ENCODE data around the gene CD300C.
"Not testable (repeated sequence)": the region's sequence is repeated elsewhere in the genome, so short reads cannot be mapped to it uniquely, and the experiment has no call there.

Gene CD300C

DNA sequence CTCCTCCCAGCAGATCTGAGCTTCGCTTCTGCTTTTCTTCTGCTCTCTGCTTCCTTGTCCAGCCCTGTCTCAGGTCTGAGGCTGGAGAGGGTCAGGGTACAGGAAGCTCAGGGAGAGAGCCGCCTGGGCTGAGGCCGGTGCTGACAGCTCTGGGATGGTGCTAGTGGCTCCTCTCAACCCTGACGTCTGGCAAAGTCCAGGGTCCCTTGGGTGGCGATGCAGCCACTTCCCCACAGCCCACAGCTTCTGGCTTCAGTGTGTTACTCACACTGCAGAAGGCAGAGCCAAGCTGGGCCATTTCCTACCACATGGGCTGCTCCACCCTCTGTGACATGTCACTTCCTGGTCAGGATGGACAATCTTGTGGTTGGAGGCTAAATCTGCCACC lies at the start of gene CD300C:
Gene CD300C (minus strand): TSS at position 273 of the 388 bp plus-strand sequence. CDS start 333 bp downstream, outside the sequence.
- no peak for DNase-seq

DNA sequence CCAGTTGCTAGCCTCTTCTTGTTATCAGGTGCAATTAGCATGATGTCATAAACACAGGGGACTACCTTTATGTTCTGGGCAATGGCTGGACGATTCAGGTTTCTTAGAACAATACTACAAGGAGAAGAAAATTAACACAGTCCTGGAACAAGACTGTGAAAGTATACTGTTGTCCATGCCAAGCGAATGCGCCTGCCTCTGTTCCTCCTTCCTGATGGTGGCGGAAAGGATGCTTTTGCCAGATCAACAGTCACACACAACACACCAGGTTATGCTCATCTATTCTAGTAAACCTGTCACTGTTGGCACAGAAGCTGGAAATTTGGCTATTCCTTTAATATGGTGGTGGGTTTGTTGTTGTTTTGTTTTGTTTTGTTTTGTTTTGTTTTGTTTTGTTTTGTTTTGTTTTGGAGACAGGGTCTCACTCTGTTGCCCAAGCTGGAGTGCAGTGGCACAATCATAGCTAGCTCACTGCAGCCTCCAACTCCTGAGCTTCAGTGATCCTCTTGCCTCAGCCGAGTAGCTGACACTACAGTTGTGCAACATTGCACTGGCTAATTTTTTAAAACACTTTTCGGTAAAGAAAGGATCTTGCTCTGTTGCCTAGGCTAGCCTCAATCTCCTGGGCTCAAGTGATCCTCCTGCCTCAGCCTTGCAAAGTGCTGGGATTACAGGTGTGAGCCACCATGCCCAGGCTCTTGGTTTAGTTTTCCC lies 49.3 kb upstream of the CD300C start:
- DNase-seq, result no peak

DNA sequence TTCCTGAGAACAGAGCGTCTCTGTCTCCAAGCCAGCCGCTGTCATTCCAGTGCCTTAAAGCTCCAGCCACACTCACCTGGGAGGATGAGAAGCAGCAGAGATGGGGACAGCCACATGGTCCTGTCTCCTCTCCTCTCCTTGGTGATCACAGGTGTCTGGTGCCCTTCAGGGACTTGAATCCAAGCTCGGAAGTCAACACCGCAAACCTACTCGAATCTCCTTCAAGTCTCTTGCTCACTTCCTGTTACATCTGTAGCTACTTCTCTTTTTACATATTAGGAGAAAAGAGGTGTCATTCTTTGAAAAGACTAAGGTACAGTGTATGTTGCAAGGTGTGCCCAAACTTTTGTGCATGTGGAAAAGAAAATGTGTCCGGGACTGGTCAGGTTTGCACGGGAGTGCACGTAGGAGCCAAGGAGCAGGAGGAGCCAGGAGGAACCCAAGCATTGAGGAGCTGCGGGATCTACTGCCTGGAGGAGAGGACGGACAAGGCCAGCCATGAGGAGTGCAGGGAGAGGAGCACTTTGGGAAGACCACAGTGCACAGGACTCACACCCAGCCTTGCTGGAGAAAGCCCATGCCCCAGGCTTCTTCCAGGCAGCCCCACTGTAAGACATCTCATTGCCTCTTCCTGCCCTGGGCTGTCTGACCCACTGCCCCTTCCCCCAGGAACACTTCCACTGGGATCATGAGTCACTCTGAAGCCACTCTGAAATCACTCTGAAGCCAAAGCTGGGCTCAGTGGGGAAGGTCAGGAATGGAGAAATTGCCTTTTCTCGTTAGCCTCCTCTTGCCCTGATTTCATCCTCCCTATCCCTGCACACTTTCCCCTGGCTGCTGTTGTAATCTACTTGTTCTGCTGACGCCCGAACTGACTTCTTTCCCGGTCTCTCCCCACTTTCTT lies 46.4 kb upstream of the CD300C start, which contains the start of gene CD300LD:
Gene CD300LD (minus strand): TSS at position 197 of the 904 bp plus-strand sequence. CDS start 81 bp downstream, at position 116.
- no peak for DNase-seq

DNA sequence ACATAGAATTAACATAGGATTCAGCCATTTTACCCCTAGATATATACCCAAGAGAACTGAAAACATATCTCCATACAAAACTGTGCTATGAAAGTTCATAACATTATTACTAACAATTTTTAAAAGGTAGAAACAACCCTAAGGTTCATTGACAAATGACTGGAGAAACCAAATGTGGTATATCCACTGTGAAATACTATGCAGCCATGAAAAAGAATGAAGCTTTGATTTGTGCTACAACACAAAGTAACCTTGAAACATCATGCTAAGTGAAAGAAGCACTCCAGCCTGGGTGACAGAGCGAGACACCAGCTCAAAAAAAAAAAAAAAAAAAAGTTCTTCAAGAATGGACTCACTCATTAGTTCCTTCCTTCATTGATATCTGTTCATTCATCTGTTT lies 45.6 kb upstream of the CD300C start:
- DNase-seq, result no peak

DNA sequence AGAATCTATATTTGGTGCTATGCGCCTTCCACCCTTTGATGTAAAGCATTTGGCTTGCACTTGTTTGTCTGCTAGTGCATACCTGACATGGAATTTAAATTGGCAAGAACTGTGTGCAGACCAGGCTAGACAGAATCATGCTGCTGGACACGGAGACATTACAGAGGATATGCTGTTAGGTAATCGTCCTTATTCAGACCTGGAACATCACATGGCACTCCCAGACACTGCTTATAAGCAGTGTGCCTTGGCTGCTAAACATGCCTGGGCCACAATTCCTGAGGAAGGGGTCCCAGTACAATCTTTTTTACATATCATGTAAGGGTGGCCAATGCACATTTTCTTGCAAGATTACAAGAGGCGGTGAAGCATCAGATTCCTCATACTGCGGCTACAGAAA lies 39.8 kb upstream of the CD300C start:
- DNase-seq, result no peak

DNA sequence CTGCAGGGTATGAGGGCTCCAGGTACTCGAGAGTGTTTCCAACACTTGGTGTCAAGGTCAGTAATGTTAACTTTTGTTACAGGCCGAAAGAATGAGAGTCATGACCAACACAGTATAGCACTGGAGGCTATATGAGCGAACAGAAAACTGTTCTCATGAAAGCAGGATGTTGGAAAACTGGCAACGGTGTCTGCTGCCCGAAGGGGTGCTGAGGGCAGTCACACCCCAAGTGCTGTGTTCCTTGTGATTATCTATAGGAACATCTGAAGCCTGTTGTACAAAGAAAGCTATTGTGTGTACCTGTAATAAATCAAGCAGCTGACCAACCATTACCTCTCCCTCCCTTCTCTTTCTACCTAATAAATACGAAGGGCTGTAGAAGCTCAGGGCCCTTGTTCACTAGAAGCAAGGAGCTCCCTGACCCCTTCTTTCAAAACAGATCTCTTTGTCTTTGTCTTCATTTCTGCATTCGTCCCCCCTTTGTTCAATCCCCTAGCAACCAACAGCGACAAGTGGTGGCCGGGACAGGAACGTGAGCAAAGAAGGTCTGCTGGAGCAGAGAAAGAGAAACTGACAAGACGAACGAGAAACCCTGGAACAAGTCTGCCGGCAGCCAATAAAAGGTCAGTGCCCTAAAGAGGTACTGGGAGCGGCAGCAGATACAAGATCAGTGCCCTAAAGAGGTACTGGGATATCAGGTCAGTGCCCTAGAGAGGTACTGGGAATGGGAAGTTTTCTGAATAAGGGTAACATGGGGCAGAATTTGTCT lies 38.6 kb upstream of the CD300C start:
- no peak for DNase-seq

DNA sequence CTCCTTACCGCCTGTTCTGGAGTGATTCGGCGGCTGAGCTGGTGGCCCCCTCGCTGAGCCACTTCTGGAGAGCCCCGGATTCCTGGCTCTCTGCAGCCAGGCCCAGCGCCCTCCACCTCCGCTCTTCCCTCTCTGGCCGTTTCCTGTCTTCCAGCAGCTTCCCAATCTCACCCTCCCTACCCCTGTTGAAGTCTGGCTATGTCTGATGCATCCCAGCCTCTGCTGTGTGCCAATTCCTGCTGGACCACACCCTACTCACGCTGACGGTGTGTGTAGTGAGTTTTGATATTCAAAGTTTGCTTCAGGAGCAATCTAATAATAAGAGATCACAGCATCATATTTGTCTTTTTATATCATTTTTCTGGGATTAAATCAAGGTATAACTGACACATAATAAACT lies 36.7 kb upstream of the CD300C start:
- no peak for DNase-seq

DNA sequence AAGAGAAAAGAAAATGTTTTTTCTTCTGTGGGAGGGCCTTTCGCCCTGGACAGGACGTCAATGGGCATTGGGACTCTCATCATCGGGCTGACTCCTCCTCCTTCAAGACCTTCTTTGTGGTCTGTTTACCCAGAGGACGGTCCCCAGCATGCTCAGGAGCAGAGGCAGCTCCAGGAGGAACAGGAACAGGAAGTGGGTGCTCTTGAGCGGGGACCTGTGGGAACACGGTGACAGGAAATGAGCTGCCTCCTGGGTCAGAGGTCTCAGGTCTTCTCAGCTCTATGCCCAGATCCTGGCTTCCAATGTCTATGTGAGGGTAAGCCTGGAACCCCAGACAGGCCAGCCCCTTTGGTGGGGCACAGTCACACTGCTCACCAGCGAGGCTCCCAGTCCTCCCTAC lies 34.0 kb upstream of the CD300C start:
- DNase-seq, result no peak

DNA sequence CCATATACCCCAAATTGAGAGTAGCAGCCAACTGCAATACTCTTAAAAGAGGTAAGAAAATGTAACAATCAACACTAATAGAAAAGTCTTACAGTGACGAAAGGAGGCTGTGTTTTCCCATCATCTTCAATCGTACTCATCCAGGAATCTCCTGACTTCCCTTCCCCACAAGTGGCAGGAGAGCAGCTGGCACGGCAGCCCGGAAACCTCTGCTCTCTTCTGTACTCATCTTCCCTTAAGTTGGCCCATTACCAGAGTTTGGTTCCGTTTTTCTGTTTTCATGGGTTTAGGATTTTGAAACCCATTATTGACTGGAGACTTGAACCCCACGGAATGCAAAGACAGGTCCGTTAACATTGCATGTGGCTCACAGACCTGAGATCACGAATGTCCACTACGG lies 33.1 kb upstream of the CD300C start:
- no peak for DNase-seq

DNA sequence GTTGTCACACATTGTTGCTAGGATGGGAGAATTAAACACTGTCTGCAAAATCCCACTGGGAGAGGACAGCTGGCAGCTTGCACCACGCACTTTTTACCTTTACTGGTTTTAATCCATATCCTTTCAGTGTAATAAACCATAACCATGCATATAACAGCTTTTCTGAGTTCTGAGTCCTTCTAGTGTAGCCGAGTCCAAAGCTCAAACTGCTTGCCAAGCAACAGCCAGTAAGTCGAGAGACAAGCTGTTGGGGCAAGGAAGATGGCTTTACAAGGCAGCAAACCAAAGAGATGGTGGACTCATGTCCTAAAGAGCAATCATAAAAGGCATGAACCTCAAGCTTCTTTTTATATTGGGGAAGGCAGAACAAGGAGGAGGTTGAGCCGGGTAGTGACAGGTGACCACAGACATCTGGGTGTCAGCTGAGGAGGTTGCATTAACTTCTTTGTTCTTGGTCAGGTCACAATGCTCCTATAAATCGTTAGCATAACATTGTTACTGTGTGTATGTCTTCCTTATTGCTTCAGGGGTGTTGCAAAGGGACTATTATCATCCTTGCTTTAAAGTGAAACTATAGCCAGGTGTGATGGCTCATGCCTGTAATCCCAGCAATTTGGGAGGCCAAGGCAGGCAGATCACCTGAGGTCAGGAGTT lies 28.7 kb upstream of the CD300C start:
- no peak for DNase-seq

DNA sequence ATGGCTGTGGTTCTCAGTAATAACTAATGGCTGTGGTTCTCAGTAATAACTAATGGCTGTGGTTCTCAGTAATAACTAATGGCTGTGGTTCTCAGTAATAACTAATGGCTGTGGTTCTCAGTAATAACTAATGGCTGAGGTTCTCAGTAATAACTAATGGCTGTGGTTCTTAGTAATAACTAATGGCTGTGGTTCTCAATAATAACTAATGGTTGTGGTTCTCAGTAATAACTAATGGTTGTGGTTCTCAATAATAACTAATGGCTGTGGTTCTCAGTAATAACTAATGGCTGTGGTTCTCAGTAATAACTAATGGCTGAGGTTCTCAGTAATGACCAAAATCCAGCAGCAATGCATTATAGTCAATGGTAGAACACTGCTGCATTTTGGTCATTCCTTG lies 27.7 kb upstream of the CD300C start:
- DNase-seq, result not testable (repeated sequence)

DNA sequence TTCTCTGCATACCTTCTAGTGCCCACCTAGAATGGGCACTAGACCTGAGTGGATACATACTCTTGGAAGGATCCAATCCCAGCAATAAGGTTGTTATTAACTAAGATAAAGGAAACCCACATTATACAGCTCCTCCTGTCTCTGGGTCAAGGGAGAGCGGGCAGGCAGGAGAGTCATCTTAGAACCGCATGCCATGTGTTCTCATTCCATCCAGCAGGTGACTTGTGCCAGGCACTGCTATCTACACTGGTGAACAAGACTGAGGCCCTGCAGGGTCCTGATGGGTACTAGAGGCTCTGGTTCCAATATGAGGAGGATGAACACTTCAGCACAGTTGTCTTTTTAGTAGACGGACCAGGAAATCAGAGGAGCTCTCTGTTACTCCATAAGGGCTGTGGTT lies 27.3 kb upstream of the CD300C start:
- no peak for DNase-seq

DNA sequence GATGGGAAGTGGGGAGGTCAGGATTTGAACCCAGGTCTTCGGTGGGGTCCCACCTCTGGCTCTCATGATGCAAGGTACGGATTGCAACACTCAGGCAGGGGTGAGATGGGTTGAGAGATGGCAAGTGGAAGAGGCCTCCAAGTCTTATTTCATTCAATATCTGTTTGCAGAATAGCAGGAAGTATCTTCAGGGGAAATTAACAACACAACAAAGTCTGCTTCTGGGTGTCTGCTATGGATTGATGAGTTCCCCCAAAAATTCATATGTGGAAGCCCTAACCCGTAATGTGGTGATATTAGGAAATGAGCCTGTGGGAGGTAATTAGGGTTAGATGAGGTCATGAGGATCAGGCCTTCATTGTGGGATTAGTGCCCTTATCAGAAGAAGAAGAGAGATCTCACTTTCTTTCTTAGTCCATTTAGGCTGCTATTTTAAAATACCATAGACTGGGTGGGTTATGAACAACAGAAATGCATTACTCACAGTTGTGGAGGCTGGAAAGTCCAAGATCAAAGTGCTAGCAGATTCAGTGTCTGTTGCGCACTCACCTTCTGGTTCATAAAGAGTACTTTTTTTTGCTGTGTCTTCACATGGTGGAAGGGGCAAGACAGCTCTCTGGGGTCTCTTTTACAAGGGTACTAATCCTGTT lies 25.8 kb upstream of the CD300C start:
- DNase-seq, result no peak

DNA sequence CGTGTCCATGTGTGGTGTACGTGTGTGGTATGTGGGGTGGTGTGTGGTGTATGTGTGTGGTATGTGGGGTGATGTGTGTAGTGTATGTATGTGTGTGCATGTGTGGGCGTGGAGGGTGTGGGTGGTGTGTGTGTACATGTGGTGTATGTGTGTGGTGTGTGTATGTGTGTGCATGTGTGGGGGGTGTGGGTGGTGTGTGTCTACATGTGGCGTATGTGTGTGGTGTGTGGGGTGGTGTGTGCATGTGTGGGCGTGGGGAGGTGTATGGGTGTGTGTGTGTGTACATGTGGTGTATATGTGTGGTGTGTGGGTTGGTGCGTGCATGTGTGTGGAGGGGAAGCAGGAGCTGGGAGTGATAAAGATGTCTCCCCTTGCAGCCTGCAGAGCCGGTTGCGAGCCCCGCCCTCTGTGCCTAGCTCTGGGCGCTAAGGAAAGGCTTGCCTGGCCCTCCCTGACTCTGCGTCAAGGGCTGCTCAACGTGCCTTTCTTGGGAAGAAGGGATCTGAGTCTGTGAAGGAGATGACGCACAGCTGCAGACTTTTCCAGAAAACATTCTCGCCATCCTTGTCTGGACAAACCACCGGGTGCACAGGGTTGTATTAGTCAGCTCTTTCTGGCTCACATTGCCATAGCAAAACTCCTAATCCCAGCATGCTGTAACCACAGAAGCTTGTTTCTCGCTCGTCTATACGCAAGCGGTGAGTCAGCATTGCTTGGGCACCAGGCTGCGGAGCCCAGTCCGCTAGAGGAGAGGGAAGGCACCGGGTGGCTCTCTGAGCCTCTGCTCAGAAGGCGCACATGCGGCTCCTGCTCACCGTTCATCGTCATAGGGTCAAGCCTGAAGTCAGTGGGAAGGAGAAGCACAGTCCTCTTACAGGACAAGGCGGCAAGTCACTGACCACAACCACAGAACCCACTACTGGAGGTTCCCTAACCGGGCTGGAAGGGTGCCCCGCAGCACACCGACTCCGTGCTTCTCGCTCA lies 23.4 kb upstream of the CD300C start:
- DNase-seq, result peak; percentile 67

DNA sequence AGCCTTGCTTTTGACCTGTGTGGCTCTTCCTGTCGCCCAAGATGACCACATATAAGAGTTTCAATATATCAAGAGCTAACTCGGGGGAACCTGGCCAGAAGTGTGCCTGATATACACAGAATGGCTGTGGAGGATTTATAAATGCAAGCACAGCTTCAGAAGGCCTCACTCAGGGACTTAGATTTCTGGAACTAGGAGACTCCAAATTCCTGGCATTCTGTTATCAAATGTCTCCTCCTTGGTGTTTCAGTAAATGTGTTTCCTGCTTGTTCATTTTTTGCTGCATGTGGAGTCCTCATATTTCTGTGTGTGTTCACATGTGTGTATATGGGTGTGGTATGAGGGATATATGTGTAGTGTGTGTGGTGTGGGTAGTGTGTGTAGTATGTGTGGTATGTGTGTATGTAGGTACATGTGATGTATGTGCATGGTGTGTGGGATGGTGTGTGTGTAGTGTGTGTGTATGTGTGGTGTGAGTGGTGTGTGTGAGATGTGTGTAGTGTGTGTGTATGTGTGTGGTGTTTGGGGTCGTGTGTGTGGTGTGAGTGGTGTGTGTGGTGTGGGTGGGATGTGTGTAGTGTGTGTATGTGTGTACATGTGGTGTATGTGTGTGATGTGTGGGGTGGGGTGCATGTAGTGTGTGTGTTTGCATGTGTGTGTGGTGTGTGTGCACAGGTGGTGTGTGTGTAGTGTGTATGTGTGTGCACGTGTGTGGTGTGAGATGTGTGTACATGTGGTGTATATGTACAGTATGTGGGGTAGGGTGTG lies 22.4 kb upstream of the CD300C start:
- no peak for DNase-seq

DNA sequence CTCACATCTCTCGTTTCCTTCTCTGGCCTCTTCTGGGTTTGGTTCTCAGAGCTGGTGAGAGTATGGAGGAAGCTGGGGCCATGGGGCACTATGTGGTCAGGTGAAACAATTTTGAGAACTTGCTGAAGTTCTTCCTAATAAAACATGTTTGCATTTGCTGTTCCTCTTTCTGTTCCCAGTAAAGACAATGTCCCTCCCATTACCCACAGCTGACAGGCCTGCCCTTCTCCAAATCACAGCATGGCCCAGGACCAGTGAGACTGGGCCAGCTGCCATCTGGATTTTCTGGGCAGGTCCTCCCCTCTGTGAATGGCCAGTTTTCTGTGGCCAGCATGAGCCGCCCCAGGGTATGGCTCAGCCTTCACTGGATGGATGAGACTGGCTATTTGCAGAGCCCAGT lies 21.5 kb upstream of the CD300C start, which contains the start of gene CD300H:
Gene CD300H (minus strand): TSS at position 113 of the 400 bp plus-strand sequence.
- no peak for DNase-seq

DNA sequence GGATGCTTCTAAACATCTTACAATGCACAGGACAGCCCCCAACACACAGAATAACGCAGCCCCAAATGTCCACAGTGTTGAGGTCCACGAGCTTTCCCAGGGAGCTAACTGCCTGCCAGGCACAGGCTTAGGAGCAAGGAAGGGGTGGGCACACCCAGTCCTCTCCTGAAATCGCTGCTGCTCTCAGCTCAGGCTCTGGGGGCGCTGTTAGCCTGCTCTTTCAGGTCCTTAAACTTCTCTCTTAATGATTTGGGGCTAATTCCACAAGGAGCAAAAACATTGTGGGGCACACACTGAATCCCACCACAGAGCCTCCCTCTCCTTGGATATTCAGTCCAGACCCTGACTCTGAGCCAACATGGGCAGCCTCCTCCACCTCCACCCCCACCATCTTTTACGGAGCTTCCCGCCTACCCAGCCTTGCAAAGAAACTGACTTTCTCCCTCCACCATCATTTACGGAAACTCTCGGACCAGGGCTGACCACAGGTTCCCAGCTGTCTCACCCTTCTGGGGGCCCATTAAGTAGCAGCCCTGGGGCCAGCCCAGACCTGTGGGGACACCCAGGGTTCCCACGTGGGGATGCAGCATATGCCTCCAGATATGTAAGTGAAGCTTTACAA lies 20.3 kb upstream of the CD300C start:
- peak; percentile 59 for DNase-seq

DNA sequence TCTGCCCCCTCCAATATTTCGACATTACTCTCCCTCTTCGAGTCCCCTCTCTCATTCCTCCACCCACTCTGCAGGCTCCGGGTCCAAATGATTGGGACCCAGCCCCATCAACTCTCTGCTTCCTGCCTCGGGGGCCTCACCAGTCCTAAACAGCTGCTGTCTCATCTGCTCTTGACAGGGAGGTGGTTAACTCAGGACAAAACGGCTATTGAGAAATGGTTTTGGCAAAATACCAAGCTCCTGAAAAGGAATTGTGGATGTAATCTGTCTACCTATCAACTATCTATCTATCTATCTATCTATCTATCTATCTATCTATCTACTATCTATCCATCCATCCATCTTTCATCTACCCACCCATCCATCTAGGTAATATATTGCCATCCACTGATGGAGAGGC lies 19.2 kb upstream of the CD300C start:
- DNase-seq, result no peak

DNA sequence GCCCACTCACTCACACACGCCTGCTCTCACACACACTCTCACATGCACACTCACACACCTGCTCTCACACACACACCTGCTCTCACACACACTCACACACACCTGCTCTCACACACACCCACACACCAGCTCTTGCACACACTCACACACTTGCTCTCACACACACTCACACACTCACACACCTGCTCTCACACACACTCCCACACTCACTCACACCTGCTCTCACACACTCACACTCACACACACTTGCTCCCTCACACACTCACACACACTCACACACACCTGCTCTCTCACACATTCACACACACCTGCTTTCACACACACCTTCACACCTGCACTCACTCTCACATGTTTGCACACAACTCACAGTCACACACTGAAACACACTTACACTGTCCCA lies 17.4 kb upstream of the CD300C start:
- DNase-seq, result no peak

DNA sequence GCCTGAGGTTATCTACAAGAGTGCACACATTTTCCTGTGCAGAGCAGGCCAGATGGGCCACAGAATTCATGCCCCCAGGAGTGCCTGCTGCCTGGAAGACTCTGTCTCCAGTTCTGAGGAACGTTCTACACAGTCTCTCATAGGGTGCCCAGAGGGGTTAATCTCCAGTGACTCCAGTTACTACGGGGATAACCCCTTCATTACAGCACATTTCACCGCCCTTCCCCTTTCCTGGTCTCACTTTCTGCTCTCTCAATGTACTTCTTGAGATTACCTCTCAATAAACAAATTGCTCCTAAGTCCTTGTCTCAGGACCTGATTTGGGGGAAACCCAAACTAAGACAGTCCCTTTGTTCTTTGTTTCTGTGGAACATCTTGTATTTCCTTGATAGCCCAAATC lies 15.7 kb upstream of the CD300C start:
- no peak for DNase-seq
